Ramos (cell line): ENCODE results near the gene TSHZ2.

Source experiments
- in situ Hi-C: fragments of 300-500 bp; cut with MboI; formaldehyde crosslinking; loops from one replicate; pipeline ENCODE4 v1.14.3; 2022; ENCODE audit warnings: low sequenced_read_pairs; ENCODE audit not compliant: unreplicated experiment

The TSHZ2 gene

GRCh38 chr20:53104884-53105283, 132.7 kb downstream of the TSHZ2 start:
- in situ Hi-C loops = no loop called here

- in situ Hi-C loops = no loop called here
Observed at GRCh38 chr20:53116733-53117132, 144.6 kb downstream of the TSHZ2 start.

- in situ Hi-C loops = no loop called here
Observed at GRCh38 chr20:53122853-53123252, 150.7 kb downstream of the TSHZ2 start.

GRCh38 chr20:53124075-53124551, 152.0 kb downstream of the TSHZ2 start:
- in situ Hi-C loops = no loop called here

- in situ Hi-C loops = no loop called here
Observed at GRCh38 chr20:53124803-53125202, 152.6 kb downstream of the TSHZ2 start.

- in situ Hi-C loops = no loop called here
Observed at GRCh38 chr20:53126185-53126584, 154.0 kb downstream of the TSHZ2 start.

GRCh38 chr20:53127027-53127426, 154.9 kb downstream of the TSHZ2 start:
- in situ Hi-C loops = no loop called here

- in situ Hi-C loops = no loop called here
Observed at GRCh38 chr20:53128004-53128403, 155.8 kb downstream of the TSHZ2 start.

- in situ Hi-C loops = no loop called here
Observed at GRCh38 chr20:53129563-53129962, 157.4 kb downstream of the TSHZ2 start.

GRCh38 chr20:53130795-53131194, 158.6 kb downstream of the TSHZ2 start:
- in situ Hi-C loops = no loop called here

- in situ Hi-C loops = no loop called here
Observed at GRCh38 chr20:53133125-53133524, 161.0 kb downstream of the TSHZ2 start.

GRCh38 chr20:53133628-53134027, 161.5 kb downstream of the TSHZ2 start:
- in situ Hi-C loops = no loop called here

- in situ Hi-C loops = no loop called here
Observed at GRCh38 chr20:53136473-53136872, 164.3 kb downstream of the TSHZ2 start.

- in situ Hi-C loops = no loop called here
Observed at GRCh38 chr20:53138454-53139262, 166.5 kb downstream of the TSHZ2 start.

- in situ Hi-C loops = no loop called here
Observed at GRCh38 chr20:53141201-53142050, 169.3 kb downstream of the TSHZ2 start.

GRCh38 chr20:53142225-53143127, 170.3 kb downstream of the TSHZ2 start:
- in situ Hi-C loops = no loop called here

- in situ Hi-C loops = no loop called here
Observed at GRCh38 chr20:53146201-53146891, 174.2 kb downstream of the TSHZ2 start.

GRCh38 chr20:53148771-53149147, 176.6 kb downstream of the TSHZ2 start:
- in situ Hi-C loops = no loop called here

- in situ Hi-C loops = no loop called here
Observed at GRCh38 chr20:53149148-53149889, 177.2 kb downstream of the TSHZ2 start.
